ENCODE measurements around the gene AIMP1.

- TF ChIP-seq CTCF (IDR thresholded peaks at IDR 0.05) (no peak), ZFX (IDR thresholded peaks at IDR 0.05; ENCODE audit: borderline replicate concordance) (no peak)
Observed at GRCh38 chr4:106373026-106373425, 56.7 kb downstream of the AIMP1 start.

Data from 22Rv1 (cell line).